HG03354 (cell line): Measurements from ENCODE around the gene ASTN2.
"Not testable (repeated sequence)": the region's sequence is repeated elsewhere in the genome, so short reads cannot be mapped to it uniquely, and the experiment has no call there.

Experiments
- ATAC-seq: cut with Tn5 transposase; IDR thresholded peaks from one replicate; pipeline ENCODE4 v1.9.1; 2021; ENCODE audit warnings: mild to moderate bottlenecking; ENCODE audit not compliant: unreplicated experiment, poor library complexity, severe bottlenecking

The ASTN2 gene

GRCh38 chr9:116476935-116477381, 937.9 kb downstream of the ASTN2 start:
- no peak for ATAC-seq

- no peak for ATAC-seq
Observed at GRCh38 chr9:116476002-116476401, 938.9 kb downstream of the ASTN2 start.

GRCh38 chr9:116475201-116475600, 939.7 kb downstream of the ASTN2 start:
- ATAC-seq, result no peak

- ATAC-seq, result no peak
Observed at GRCh38 chr9:116471944-116472506, 942.8 kb downstream of the ASTN2 start.

- no peak for ATAC-seq
Observed at GRCh38 chr9:116471093-116471906, 943.6 kb downstream of the ASTN2 start.

- no peak for ATAC-seq
Observed at GRCh38 chr9:116468793-116469527, 945.9 kb downstream of the ASTN2 start.

- no peak for ATAC-seq
Observed at GRCh38 chr9:116468369-116468768, 946.5 kb downstream of the ASTN2 start.

GRCh38 chr9:116467740-116468351, 947.0 kb downstream of the ASTN2 start:
- no peak for ATAC-seq

GRCh38 chr9:116466271-116467235, 948.3 kb downstream of the ASTN2 start:
- no peak for ATAC-seq

GRCh38 chr9:116465576-116466270, 949.1 kb downstream of the ASTN2 start:
- no peak for ATAC-seq

- ATAC-seq, result no peak
Observed at GRCh38 chr9:116464987-116465571, 949.8 kb downstream of the ASTN2 start.

- ATAC-seq, result no peak
Observed at GRCh38 chr9:116464423-116464822, 950.4 kb downstream of the ASTN2 start.

- no peak for ATAC-seq
Observed at GRCh38 chr9:116461632-116462031, 953.2 kb downstream of the ASTN2 start.

- no peak for ATAC-seq
Observed at GRCh38 chr9:116460026-116460425, 954.8 kb downstream of the ASTN2 start.

- ATAC-seq, result no peak
Observed at GRCh38 chr9:116459576-116459975, 955.3 kb downstream of the ASTN2 start.

- ATAC-seq, result no peak
Observed at GRCh38 chr9:116456490-116457088, 958.3 kb downstream of the ASTN2 start.

GRCh38 chr9:116454539-116454938, 960.3 kb downstream of the ASTN2 start:
- ATAC-seq, result not testable (repeated sequence)

- no peak for ATAC-seq
Observed at GRCh38 chr9:116453785-116454184, 961.1 kb downstream of the ASTN2 start.
